GM12878 (cell line): ENCODE measurements around the gene EPHA1.

Experiments
- BACH1 ChIP-seq: fragments of 450-650 bp; IDR thresholded peaks from 2 replicates; pipeline ENCODE4 v1.6.1; 2017; ENCODE audit warnings: mild to moderate bottlenecking, borderline replicate concordance
- CEBPB ChIP-seq, 2 experiments: fragments of 150-350 bp in 1 of 2; IDR thresholded peaks; 2 replicates each; pipeline ENCODE4 v1.6.1; 2012 to 2014; ENCODE audit warnings: low read depth in 2 of 2, low read length in 2 of 2, borderline replicate concordance in 1 of 2, inconsistent platforms in 1 of 2
- CTCF ChIP-seq, 3 experiments: IDR thresholded peaks in 2 of 3; conservative IDR thresholded peaks in 1 of 3; 2 replicates each; pipeline ENCODE4 v1.5.1; 2011; ENCODE audit warnings: low read depth in 3 of 3, low read length in 3 of 3, mild to moderate bottlenecking in 3 of 3, control low read depth in 2 of 3, moderate library complexity in 2 of 3, inconsistent platforms in 1 of 3, mixed read lengths in 1 of 3; ENCODE audit not compliant: control insufficient read depth in 2 of 3, insufficient read depth in 1 of 3; ENCODE audit errors: extremely low read depth in 1 of 3
- EP300 ChIP-seq, 2 experiments: fragments of 150-350 bp in 1 of 2; IDR thresholded peaks; 2 replicates each; pipeline ENCODE4 v1.6.1; 2011 to 2012; ENCODE audit warnings: low read depth in 2 of 2, low read length in 2 of 2, borderline replicate concordance in 1 of 2, improper control_type of control experiment in 1 of 2, inconsistent platforms in 1 of 2; ENCODE audit not compliant: control insufficient read depth in 1 of 2
- GABPA ChIP-seq: IDR thresholded peaks from 2 replicates; pipeline ENCODE4 v1.6.1; 2014; ENCODE audit warnings: antibody characterized with exemption, low read depth, mild to moderate bottlenecking, inconsistent platforms
- MYC ChIP-seq: IDR thresholded peaks from 2 replicates; pipeline ENCODE4 v1.6.1; 2011; ENCODE audit warnings: mild to moderate bottlenecking, low read length, moderate library complexity, inconsistent platforms; ENCODE audit not compliant: insufficient read depth, insufficient replicate concordance, insufficient read length, severe bottlenecking
- NR2F1 ChIP-seq: fragments of 450-650 bp; conservative IDR thresholded peaks from 2 replicates; pipeline ENCODE4 v1.6.1; 2017; ENCODE audit warnings: mild to moderate bottlenecking
- PBX3 ChIP-seq: IDR thresholded peaks from 2 replicates; pipeline ENCODE4 v1.6.1; 2011; ENCODE audit warnings: mild to moderate bottlenecking, low read depth, low read length, moderate library complexity; ENCODE audit not compliant: insufficient replicate concordance
- POLR2AphosphoS5 ChIP-seq: IDR thresholded peaks from 2 replicates; pipeline ENCODE4 v1.6.1; 2011; ENCODE audit warnings: mild to moderate bottlenecking, low read length, inconsistent platforms
- SP1 ChIP-seq: IDR thresholded peaks from one replicate; pipeline ENCODE4 v1.6.1; 2011; ENCODE audit warnings: low read depth, low read length
- SUZ12 ChIP-seq: fragments of 200-600 bp; sonication (generic); IDR thresholded peaks from one replicate; pipeline ENCODE4 v1.6.1; 2018; ENCODE audit warnings: antibody characterized with exemption, mild to moderate bottlenecking; ENCODE audit not compliant: unreplicated experiment
- TF ChIP-seq, protein P1 (sequence below): IDR thresholded peaks from 2 replicates; pipeline ENCODE4 v1.6.1; 2011; ENCODE audit warnings: low read depth, low read length, improper control_type of control experiment, borderline replicate concordance

- TF ChIP-seq SP1 (no peak), CTCF (IDR thresholded peaks at IDR 0.05 in 2 of 3, conservative IDR thresholded peaks at IDR 0.05 in 1 of 3; ENCODE audit: control insufficient read depth in 2 of 3, extremely low read depth in 1 of 3, insufficient read depth in 1 of 3, low read depth in 3 of 3, low read length in 3 of 3) (no peak), BACH1 (no peak), GABPA (no peak), EP300 (IDR thresholded peaks at IDR 0.05; ENCODE audit: borderline replicate concordance in 1 of 2, control insufficient read depth in 1 of 2, low read depth in 2 of 2, low read length in 2 of 2) (no peak), SUZ12 (no peak), NR2F1 (no peak), POLR2AphosphoS5 (peak; percentile 59; the same call in 1 of the 2 replicates), CEBPB (IDR thresholded peaks at IDR 0.05; ENCODE audit: borderline replicate concordance in 1 of 2, low read depth in 2 of 2, low read length in 2 of 2) (no peak), MYC (no peak), PBX3 (peak; percentile 52)
- TF ChIP-seq, protein P1, sequence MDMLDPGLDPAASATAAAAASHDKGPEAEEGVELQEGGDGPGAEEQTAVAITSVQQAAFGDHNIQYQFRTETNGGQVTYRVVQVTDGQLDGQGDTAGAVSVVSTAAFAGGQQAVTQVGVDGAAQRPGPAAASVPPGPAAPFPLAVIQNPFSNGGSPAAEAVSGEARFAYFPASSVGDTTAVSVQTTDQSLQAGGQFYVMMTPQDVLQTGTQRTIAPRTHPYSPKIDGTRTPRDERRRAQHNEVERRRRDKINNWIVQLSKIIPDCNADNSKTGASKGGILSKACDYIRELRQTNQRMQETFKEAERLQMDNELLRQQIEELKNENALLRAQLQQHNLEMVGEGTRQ = no peak
Observed at GRCh38 chr7:143384661-143385631, 23.7 kb downstream of the EPHA1 start.
